ENCODE data around the gene ZNF521. TPM values are rescaled to one million over a fixed set of nuclear protein-coding genes. Genes with fewer than 3 reads are reported as not detected.

Gene ZNF521
- total RNA-seq, 2 donors from 2014 or later: 12.7 to 41.5 TPM

DNA sequence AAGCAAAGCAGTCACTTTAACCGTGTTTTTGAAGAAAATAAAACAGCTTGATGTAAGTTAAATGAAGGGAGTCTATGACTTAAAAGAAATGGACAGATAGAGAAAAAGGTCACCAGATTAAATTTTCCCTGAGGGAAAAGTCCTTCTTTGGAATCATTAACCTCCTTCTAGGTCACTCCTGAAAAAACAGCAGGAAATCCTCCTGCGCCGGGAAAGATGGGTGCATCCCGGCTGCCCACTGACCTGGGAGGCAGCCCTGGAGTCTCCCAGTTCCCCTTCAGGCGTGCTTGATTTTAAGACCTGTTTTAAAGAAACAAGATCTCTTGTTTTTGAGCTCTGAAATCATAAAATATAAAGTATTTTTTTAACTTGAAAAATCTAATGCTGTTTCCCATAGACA, 18.4 kb upstream of the ZNF521 start:
- Histone ChIP-seq H3K36me3 (no peaks in the 10 kb centered on the region), H3K27ac (no peak overlapping the region), H3K4me3 (no peak overlapping the region), H3K9me3 (no peaks in the 10 kb centered on the region), H3K27me3 (replicated peaks; ENCODE audit: insufficient read depth) (no peaks in the 10 kb centered on the region), H3K4me1 (replicated peaks) (no peaks in the 10 kb centered on the region)
- intact Hi-C loops (cut with DNase I): no loop called here
- no peak for DNase-seq (ENCODE audit: low spot score)
- 64% methylated on average over 5 of the region's 5 CpGs for WGBS
- TF ChIP-seq POLR2AphosphoS5 (IDR thresholded peaks at IDR 0.05) (no peak), POLR2A (IDR thresholded peaks at IDR 0.05) (no peak)
- TF ChIP-seq, protein P1, sequence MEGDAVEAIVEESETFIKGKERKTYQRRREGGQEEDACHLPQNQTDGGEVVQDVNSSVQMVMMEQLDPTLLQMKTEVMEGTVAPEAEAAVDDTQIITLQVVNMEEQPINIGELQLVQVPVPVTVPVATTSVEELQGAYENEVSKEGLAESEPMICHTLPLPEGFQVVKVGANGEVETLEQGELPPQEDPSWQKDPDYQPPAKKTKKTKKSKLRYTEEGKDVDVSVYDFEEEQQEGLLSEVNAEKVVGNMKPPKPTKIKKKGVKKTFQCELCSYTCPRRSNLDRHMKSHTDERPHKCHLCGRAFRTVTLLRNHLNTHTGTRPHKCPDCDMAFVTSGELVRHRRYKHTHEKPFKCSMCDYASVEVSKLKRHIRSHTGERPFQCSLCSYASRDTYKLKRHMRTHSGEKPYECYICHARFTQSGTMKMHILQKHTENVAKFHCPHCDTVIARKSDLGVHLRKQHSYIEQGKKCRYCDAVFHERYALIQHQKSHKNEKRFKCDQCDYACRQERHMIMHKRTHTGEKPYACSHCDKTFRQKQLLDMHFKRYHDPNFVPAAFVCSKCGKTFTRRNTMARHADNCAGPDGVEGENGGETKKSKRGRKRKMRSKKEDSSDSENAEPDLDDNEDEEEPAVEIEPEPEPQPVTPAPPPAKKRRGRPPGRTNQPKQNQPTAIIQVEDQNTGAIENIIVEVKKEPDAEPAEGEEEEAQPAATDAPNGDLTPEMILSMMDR (IDR thresholded peaks at IDR 0.05): no peak

DNA sequence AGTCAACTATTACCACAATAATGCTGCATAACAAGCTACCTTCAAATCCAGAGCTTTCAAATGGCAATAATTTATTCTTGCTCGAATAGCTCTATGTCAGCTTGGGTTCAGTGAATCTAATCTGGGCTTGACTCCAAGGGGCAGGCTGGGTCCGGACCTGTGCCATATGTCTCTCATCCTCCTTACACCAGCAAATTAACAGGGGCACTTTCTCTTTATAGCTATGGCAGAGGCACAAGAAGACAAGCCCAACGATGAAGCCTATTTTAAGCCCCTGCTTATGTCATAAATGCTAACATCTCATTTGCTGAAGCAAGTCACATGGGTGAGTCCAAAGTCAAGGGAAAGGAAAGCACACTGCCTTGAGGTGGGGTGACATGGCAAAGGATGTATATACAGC, 13.3 kb upstream of the ZNF521 start:
- TF ChIP-seq, protein P1 (IDR thresholded peaks at IDR 0.05): no peak
- no peak for TF ChIP-seq POLR2AphosphoS5 (IDR thresholded peaks at IDR 0.05)
- no peak for TF ChIP-seq POLR2A (IDR thresholded peaks at IDR 0.05)
- no peaks in the 10 kb centered on the region for H3K4me1 ChIP-seq (replicated peaks)
- intact Hi-C loops (cut with DNase I): no loop called here
- no peak overlapping the region for H3K27ac ChIP-seq
- 29% methylated on average over 3 of the region's 3 CpGs for WGBS
- H3K27me3 ChIP-seq (replicated peaks; ENCODE audit: insufficient read depth): no peaks in the 10 kb centered on the region
- no peaks in the 10 kb centered on the region for H3K9me3 ChIP-seq
- DNase-seq (ENCODE audit: low spot score): no peak
- no peaks in the 10 kb centered on the region for H3K36me3 ChIP-seq
- no peak overlapping the region for H3K4me3 ChIP-seq

DNA sequence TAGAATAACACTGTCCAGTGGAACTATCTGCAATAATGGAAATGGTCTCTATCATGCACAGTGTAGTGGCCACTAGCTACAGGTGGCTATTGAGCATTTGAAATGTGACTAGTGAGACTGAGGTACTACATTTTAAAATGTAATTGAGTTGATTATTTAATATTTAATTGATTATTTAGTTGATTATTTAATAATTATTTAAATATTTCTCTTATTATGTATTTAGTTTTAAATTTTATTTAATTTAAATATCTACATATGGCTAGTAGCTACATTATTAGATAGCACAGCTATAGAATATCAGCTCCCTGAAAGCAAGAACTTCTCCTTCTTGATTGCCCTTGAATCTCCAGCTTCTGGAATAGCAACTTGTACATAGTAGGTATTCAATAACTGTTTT, 12.8 kb upstream of the ZNF521 start:
- Histone ChIP-seq H3K27me3 (replicated peaks; ENCODE audit: insufficient read depth) (no peaks in the 10 kb centered on the region), H3K4me1 (replicated peaks) (no peaks in the 10 kb centered on the region), H3K36me3 (no peaks in the 10 kb centered on the region), H3K4me3 (no peak overlapping the region), H3K27ac (no peak overlapping the region), H3K9me3 (no peaks in the 10 kb centered on the region)
- intact Hi-C loops (cut with DNase I): no loop called here
- TF ChIP-seq POLR2A (IDR thresholded peaks at IDR 0.05): no peak
- TF ChIP-seq, protein P1 (IDR thresholded peaks at IDR 0.05): no peak
- TF ChIP-seq POLR2AphosphoS5 (IDR thresholded peaks at IDR 0.05): no peak
- DNase-seq (ENCODE audit: low spot score): no peak

DNA sequence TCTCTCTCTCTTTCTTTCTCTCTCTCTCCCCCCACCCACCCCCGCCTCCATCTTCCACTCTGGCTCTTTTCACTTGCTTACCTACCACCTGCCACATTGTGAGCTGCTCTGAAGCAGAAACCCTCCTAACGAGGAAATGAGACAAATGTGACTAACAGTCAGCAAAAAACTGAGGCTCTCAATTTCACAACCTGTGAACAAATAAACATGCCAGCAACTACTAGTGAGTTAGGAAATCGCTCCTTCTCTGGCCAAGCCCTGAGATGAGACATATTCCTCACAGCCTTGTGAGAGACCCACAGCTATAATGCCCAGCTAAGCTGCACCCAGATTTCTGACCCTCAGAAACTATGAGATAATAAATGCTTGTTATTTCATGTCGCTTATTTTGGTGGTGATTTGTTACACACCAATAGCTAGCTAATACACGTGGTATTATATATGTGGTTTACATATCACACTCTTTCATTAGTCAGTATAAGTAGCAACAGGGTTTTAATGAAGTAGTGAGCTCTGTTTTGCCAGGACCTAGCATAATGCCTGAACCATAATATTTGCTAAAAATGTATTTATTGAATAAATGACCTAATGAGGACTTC, 8.4 kb upstream of the ZNF521 start:
- no peaks in the 10 kb centered on the region for H3K9me3 ChIP-seq
- H3K27ac ChIP-seq: no peak overlapping the region
- H3K4me3 ChIP-seq: no peak overlapping the region
- H3K27me3 ChIP-seq (replicated peaks; ENCODE audit: insufficient read depth): no peaks in the 10 kb centered on the region
- H3K36me3 ChIP-seq: no peaks in the 10 kb centered on the region
- TF ChIP-seq POLR2AphosphoS5 (IDR thresholded peaks at IDR 0.05) (no peak), POLR2A (IDR thresholded peaks at IDR 0.05) (no peak)
- TF ChIP-seq, protein P1 (IDR thresholded peaks at IDR 0.05): no peak
- WGBS: 91% methylated on average over 5 of the region's 5 CpGs
- no peaks in the 10 kb centered on the region for H3K4me1 ChIP-seq (replicated peaks)
- no peak for DNase-seq (ENCODE audit: low spot score)
- intact Hi-C loops (cut with DNase I): no loop called here

DNA sequence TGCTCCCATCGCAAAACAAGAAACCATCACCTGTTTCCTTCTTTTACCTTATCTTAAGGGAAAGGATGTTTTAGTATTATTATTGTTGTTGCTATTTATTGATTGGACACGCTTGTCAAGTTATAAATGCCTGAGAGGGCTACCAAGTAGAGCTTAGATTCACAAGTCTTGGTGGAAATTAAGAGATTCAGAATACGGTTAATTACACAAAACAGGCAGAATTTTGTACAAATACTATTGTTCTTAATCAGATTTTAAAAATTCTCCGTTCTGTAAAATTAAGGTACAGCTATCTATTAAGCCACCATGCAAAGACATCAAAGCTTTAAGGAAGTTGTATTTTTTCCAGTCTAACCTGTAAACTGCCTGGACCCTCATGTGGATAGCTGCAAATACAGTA, 1.1 kb upstream of the ZNF521 start:
- no peak overlapping the region for H3K4me3 ChIP-seq
- no peaks in the 10 kb centered on the region for H3K4me1 ChIP-seq (replicated peaks)
- no peaks in the 10 kb centered on the region for H3K9me3 ChIP-seq
- TF ChIP-seq, protein P1 (IDR thresholded peaks at IDR 0.05): no peak
- no peak for TF ChIP-seq POLR2A (IDR thresholded peaks at IDR 0.05)
- no peak for TF ChIP-seq POLR2AphosphoS5 (IDR thresholded peaks at IDR 0.05)
- 58% methylated on average over 4 of the region's 4 CpGs for WGBS
- no peaks in the 10 kb centered on the region for H3K36me3 ChIP-seq
- no peak for DNase-seq (ENCODE audit: low spot score)
- intact Hi-C loops (cut with DNase I): loop anchor here (5.0 to 10.0 kb wide), 2 partner anchors 102 to 476 kb away; no protein-coding TSS in a partner anchor
- H3K27ac ChIP-seq: no peak overlapping the region
- H3K27me3 ChIP-seq (replicated peaks; ENCODE audit: insufficient read depth): no peaks in the 10 kb centered on the region
